HG02763 (cell line): Measurements from ENCODE around the gene PTTG1IP2.
A peak's percentile ranks its signal among the peaks of the same experiment; 100 is the strongest.

ENCODE experiments used
- ATAC-seq: cut with Tn5 transposase; IDR thresholded peaks from one replicate; pipeline ENCODE4 v1.9.1; 2021; ENCODE audit warnings: mild to moderate bottlenecking, moderate library complexity; ENCODE audit not compliant: unreplicated experiment

The PTTG1IP2 gene

DNA sequence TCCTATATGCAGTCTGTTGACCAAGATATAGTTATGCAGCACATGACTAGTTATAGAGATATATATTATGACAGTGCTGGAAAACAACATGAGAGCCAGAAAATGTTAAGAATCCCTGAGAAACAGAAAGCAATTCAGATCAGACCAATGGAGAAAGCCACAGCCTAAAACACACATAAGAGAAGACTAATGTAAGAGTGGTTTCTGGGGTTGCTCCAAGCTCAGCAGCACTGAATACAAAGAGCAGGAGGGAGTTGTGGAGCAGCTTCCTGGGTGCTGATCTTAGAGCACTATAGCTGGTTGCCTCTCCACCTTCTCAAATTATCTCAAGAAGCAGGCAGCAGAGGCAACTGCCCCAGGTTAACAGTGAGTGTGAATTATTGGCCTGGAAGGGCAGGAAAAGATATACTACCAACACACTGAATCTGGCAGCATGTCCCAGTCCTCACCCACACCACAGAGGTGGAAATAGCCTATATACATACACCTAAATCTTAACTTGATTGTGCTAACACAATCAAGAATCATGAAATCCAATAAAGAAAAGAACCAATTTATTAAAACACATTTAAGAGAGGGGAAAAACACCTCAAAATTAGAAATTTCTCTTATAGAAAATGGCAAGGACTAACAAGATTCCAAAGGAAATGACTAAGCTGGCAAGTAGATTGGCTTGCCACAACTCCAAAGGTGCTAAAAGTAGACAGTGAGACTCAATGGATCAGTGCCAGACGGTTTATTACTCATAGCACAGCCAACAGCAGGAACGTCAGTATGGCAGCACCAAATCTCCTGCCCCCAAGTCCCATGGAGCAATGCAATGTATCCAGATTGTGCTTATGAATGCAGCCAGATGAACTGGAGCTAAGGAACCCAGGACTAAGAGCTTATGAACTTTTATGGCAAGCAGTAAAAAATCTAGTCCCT is 5.1 kb downstream of the PTTG1IP2 start:
- no peak for ATAC-seq

DNA sequence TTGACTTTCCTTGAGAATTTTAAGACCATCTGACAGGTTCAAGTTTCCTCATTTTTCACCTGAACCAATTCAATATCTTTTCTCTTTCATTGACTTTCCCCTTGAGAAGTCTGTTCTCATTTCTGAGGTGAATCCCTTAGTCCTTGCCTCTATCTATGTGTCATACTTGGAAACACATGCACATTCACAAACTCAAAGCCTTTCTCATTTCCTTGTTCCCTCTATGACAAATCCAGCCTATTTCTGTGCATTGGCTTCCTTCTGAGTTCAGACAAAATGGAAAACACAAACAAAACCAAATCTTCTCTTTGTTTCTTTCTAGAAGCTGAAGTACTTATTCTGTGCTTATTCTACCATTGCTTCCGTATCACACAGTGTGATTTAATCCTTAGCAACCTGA is 13.8 kb downstream of the PTTG1IP2 start:
- no peak for ATAC-seq

- ATAC-seq: no peak
Measured at GRCh38 chr7:90484706-90485105, 15.3 kb downstream of the PTTG1IP2 start.

- ATAC-seq: no peak
Measured at GRCh38 chr7:90485734-90486316, 16.4 kb downstream of the PTTG1IP2 start.

DNA sequence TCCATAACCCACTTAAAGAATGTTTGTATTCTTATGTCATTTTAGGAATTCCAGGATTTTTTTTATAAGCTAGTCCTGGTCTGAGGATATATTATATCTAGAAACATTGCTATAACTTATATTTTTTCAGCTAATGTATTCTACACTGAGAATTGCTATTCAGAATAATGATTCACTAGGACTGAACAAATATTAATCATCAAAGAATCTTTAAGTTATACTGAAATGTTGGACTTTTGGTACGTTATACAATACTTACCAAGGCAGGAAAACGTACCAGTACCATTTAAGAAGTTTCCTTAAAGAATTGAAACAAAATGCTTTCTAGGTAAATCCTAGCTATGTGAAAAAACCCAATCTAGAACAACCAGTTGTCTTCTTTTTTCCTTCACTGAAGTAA is 18.4 kb downstream of the PTTG1IP2 start:
- ATAC-seq: no peak

DNA sequence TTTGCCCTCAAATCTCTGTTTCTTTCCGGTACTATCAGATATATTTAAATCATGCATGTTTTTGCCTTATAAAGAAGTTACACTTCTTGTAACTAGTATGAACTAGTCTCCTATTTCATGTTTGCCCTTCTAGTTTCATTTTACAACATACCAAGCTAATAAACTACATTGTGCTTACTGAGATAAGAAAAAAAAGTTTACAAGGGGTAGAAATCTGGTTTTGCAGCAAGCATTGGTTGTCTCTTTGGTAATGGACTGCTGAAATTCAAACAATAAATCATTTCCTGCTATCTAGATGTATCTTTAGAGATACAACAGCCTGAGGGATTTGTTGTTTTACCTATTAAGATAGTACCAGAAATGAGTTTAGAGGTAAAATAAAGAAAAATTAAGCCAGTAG is 18.8 kb downstream of the PTTG1IP2 start:
- ATAC-seq: no peak

- no peak for ATAC-seq
Measured at GRCh38 chr7:90492250-90492649, 22.8 kb downstream of the PTTG1IP2 start.

- ATAC-seq: no peak
Measured at GRCh38 chr7:90495241-90495640, 25.8 kb downstream of the PTTG1IP2 start.

DNA sequence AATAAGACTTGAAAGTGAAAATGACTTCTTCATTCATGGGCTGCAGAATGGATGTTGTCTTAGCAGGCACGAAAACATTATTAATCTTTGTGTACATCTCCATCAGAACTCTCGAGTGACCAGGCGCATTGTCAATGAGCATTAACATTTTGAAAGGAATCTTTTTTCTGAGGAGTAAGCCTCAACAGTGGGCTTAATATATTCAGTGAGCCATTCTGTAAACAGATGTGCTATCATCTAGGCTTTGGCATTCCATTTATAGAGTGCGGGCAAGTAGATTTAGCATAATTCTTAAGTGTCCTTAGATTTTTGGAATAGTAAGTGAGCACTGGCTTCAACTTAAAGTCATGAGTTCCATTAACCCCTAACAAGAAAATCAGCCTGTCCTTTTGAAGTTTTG is 33.1 kb downstream of the PTTG1IP2 start:
- ATAC-seq: no peak

GRCh38 chr7:90503367-90503766 is 33.9 kb downstream of the PTTG1IP2 start:
- ATAC-seq: no peak

GRCh38 chr7:90507692-90508091 is 38.3 kb downstream of the PTTG1IP2 start:
- ATAC-seq: no peak

DNA sequence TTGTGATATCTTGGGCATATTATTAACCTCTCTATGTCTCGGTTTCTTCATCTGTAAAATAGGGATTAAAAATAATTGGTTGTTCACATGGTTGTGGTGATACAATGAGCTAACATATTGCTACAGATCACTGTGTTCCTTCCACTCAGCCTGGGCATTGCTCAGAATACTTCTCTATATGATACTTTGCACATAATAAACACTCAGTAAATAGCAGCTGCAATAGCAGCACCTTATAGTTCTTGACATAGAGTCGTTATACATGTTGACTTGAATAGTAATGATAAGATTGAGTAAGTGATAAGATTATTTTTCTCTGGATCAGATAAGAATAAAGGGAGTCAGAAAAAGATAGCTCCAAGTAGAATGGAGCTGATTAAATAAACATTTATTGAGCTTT is 42.3 kb downstream of the PTTG1IP2 start:
- ATAC-seq: no peak

DNA sequence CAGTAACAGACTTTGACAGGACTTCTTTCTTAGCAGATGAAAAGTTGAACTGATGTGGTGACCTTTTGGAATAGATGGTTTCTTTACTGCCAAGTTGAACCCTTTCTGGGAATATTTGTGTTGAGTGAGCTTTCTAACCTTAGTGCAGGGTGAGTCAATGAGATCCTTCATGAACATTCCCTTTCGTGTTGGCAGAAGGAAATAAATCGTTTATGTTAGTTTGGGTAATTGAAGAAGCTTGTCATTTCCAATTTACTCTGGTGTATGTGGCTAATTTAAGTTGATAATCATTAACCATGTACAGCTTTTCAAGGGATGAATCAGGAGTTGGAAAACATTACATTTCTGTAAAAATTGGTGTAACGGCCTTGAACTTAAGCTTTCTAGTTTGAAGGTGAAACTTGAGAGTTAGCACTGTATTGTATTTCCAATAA is 43.4 kb downstream of the PTTG1IP2 start:
- ATAC-seq: no peak

DNA sequence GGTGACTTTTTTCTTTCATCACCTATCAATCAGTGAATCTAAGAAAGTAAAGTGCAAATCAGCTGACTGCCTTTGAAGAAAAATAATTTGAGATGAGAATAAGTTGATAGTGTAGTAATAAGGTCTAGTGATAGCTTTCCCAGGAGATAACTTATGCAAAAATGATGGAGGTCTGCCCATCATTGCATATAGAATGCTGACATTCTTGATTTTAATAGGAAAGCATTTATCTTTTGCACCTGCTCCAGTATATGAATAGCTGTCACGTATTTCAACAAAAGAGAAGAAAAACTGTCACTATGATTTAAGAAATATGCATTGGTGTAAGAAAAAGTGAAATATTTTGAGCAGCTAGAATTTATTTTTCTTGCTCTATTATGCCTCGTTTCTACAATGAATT is 46.8 kb downstream of the PTTG1IP2 start:
- ATAC-seq: no peak

DNA sequence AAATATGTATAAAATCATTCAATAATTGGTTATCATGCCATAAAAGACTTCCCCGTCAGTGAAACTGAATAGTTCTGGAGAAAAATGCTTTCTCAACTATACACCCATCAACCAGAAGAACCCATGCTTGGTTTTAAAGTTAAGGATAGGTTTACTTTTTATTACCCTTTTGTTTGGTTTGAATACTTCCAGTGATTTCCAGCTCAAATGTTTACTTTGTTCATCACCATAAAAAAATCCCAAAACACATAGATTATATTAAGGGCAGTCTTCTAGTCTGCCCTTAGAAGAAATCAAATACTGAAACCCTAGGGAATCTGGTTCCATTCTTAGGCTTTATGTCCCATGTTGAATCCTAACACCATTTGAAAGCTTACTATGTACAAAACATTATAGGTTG is 49.2 kb downstream of the PTTG1IP2 start:
- ATAC-seq: no peak

DNA sequence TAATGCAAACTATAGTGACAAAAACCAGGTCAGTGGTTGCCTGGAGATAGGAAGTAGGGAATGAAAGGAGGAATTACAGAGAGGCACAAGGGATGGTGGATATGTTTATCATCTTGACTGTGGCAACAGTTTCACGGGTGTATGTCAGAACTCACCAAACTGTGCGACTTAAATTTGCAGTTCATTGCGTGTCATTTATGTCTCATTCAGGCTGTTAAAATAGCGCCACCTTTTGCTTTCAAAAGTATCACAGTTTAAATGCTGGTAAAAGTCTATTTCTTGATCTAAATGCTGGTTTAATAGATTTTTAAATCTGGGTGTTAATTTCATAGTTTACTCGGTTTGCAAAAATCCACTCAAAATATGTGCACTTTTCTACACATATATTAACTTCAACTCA is 51.0 kb downstream of the PTTG1IP2 start:
- no peak for ATAC-seq

DNA sequence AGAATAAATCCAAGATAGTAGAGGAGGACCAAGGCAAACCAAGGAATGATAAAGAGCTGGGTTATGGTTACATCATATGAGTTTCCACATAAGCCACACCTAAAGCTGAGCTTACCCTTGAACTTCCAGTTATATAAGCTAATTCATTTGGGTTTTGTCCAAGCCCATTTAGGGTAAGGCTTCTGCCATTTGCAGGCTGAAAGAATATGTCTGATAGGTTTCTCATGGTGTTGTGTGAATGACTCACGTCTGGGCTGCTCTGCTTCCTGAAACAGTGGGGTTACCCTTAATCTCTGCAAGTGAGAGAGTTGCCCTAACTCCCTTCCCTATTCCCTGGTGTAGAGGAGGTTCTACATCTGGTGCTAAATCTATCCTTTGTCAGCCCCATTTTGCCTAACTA is 60.8 kb downstream of the PTTG1IP2 start:
- ATAC-seq: no peak

DNA sequence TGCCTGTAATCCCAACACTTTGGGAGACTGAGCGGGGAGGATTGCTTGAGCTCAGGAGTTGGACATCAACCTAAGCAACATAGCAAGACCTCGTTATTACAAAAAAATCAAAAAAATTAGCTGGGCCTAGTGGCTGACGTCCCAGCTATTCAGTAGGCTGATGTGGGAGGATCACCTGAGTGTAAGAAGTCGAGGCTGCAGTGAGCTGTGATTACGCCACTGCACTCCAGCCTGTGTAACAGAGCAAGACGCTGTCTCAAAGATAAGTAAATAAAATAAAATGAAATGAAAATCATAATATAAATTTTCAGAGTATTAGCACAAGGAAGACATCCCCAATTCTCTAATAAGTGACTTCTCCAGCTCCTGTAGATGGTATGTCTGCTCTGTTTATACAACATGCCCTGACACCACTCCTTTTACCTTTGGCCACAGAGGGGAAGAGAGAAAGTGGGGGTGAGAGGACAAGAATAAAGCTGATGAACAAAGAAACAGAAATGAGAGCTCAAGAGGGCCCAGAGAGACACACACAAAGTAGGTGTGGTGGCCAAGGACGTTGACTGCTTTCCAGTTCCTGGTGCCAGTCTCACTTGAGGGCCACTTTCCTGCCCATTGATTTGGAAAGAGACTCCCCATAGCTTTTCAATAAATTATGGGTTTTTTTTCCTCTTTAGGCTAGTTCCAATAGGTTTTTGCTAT is 62.9 kb downstream of the PTTG1IP2 start:
- peak; percentile 56 for ATAC-seq

GRCh38 chr7:90536449-90536848 is 67.0 kb downstream of the PTTG1IP2 start:
- ATAC-seq: peak; percentile 71

- ATAC-seq: no peak
Measured at GRCh38 chr7:90538405-90538804, 69.0 kb downstream of the PTTG1IP2 start.

DNA sequence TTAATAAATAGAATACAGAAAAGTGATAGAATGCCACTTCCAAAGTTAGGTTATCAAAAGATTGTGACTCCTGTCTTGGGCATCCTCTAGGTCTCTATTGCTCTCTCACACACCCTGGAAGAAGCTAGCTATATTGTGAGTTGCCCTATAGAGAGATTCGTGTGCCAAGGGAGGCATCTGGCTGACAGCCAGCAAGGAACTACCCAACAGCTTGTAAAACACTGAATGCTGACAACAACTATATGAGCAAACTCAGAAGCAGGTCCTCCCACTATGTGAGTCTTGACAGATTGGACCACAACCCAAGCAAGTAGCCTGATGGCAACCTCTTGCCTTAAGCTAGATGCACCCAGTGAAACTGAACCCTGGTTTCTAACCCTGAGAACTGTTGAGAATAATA is 71.0 kb downstream of the PTTG1IP2 start:
- ATAC-seq: no peak

- ATAC-seq: no peak
Measured at GRCh38 chr7:90551036-90551435, 81.6 kb downstream of the PTTG1IP2 start.
